K562 (cell line): ENCODE measurements around the gene SRGAP3.

ENCODE experiments used
- ARHGAP35 ChIP-seq: fragments of 450-650 bp; IDR thresholded peaks from 2 replicates; pipeline ENCODE4 v1.6.1; 2018; ENCODE audit not compliant: partially characterized antibody
- CEBPB ChIP-seq: fragments of 450-650 bp; IDR thresholded peaks from 2 replicates; pipeline ENCODE4 v1.6.1; 2016; ENCODE audit warnings: missing genetic modification characterization, missing compliant biosample characterization
- CEBPZ ChIP-seq: fragments of 150-350 bp; IDR thresholded peaks from 2 replicates; pipeline ENCODE4 v1.6.1; 2014; ENCODE audit warnings: low read depth, mild to moderate bottlenecking, low read length, borderline replicate concordance
- CTCF ChIP-seq, 3 experiments: IDR thresholded peaks in 2 of 3; conservative IDR thresholded peaks in 1 of 3; 2 replicates each; pipeline ENCODE4 v1.5.1; 2011 to 2012; ENCODE audit warnings: low read length in 3 of 3, mild to moderate bottlenecking in 3 of 3, control low read depth in 2 of 3, improper control_type of control experiment in 1 of 3, inconsistent platforms in 1 of 3, low read depth in 1 of 3, mixed read lengths in 1 of 3, moderate library complexity in 1 of 3; ENCODE audit not compliant: insufficient read depth in 2 of 3
- CTCFL ChIP-seq: IDR thresholded peaks from 2 replicates; pipeline ENCODE4 v1.6.1; 2011; ENCODE audit warnings: borderline replicate concordance, low read depth, mild to moderate bottlenecking, moderate library complexity, low read length; ENCODE audit not compliant: insufficient read depth, poor library complexity, severe bottlenecking
- HDAC6 ChIP-seq: IDR thresholded peaks from 2 replicates; pipeline ENCODE4 v1.6.1; 2012; ENCODE audit warnings: low read depth, mild to moderate bottlenecking, control low read depth, inconsistent platforms, low read length, moderate library complexity
- KLF1 ChIP-seq: fragments of 450-650 bp; IDR thresholded peaks from 2 replicates; pipeline ENCODE4 v1.6.1; 2016; ENCODE audit warnings: missing genetic modification characterization, missing compliant biosample characterization
- NFIC ChIP-seq: fragments of 450-650 bp; IDR thresholded peaks from 2 replicates; pipeline ENCODE4 v1.6.1; 2017; ENCODE audit warnings: mild to moderate bottlenecking, inconsistent platforms
- NFYB ChIP-seq: IDR thresholded peaks from 2 replicates; pipeline ENCODE4 v1.6.1; 2011; ENCODE audit warnings: mild to moderate bottlenecking, moderate library complexity; ENCODE audit not compliant: insufficient read length; ENCODE audit errors: extremely low read depth
- ZNF121 ChIP-seq: sonication (generic); formaldehyde crosslinking; conservative IDR thresholded peaks from 2 replicates; pipeline ENCODE4 v1.8.0; 2022; ENCODE audit warnings: missing genetic modification reagents
- ZNF384 ChIP-seq: IDR thresholded peaks from 2 replicates; pipeline ENCODE4 v1.6.1; 2012; ENCODE audit warnings: low read depth, low read length, improper control_type of control experiment
- ZNF592 ChIP-seq: fragments of 450-650 bp; IDR thresholded peaks from 2 replicates; pipeline ENCODE4 v1.6.1; 2017; ENCODE audit warnings: antibody characterized with exemption, mild to moderate bottlenecking

GRCh38 chr3:9068051-9068450, 181.4 kb downstream of the SRGAP3 start:
- TF ChIP-seq ARHGAP35, result no peak
- TF ChIP-seq ZNF592, result no peak
- TF ChIP-seq HDAC6, result no peak
- no peak for TF ChIP-seq CTCFL
- no peak for TF ChIP-seq CEBPB (tag)
- TF ChIP-seq NFYB, result no peak
- TF ChIP-seq CTCF (IDR thresholded peaks at IDR 0.05 in 2 of 3, conservative IDR thresholded peaks at IDR 0.05 in 1 of 3; ENCODE audit: insufficient read depth in 2 of 3, low read depth in 1 of 3, low read length in 3 of 3), result no peak
- TF ChIP-seq ZNF121 (CRISPR knock-in tag), result no peak
- no peak for TF ChIP-seq NFIC
- no peak for TF ChIP-seq ZNF384
- no peak for TF ChIP-seq KLF1 (tag)
- no peak for TF ChIP-seq CEBPZ
